Liver (tissue), 9 donors: ENCODE data around the gene ZC3H13. TPM values are rescaled to one million over a fixed set of nuclear protein-coding genes. Genes with fewer than 3 reads are reported as not detected.

Experiments
- DNase-seq: peaks from one replicate; pipeline ENCODE4 v3.0.0-alpha.2; 2017; ENCODE audit warnings: low spot score
- H3K27ac ChIP-seq, 2 donors: one replicate each; pipeline ENCODE4 v1.7.0; 2013; ENCODE audit warnings: inconsistent platforms in 2 of 2, low read length in 2 of 2, control low read depth in 1 of 2, low read depth in 1 of 2, mild to moderate bottlenecking in 1 of 2
- H3K27me3 ChIP-seq, 4 donors: one replicate each; pipeline versions ENCODE4 v1.6.1 to v1.7.0; 2013; ENCODE audit warnings: low read length in 3 of 4, inconsistent platforms in 1 of 4, mild to moderate bottlenecking in 1 of 4, moderate library complexity in 1 of 4; ENCODE audit not compliant: control insufficient read depth in 4 of 4, insufficient read depth in 4 of 4
- H3K36me3 ChIP-seq, 4 donors: one replicate each; pipeline versions ENCODE4 v1.6.1 to v1.7.0; 2013; ENCODE audit warnings: low read length in 3 of 4, mild to moderate bottlenecking in 3 of 4, low read depth in 1 of 4, moderate library complexity in 1 of 4; ENCODE audit not compliant: control insufficient read depth in 4 of 4, insufficient read depth in 3 of 4
- H3K4me1 ChIP-seq, 4 donors: one replicate each; pipeline versions ENCODE4 v1.6.1 to v1.7.0; 2013; ENCODE audit warnings: low read length in 3 of 4, mild to moderate bottlenecking in 3 of 4, moderate library complexity in 1 of 4; ENCODE audit not compliant: control insufficient read depth in 4 of 4, insufficient read depth in 4 of 4
- H3K4me3 ChIP-seq, 3 donors: one replicate each; pipeline versions ENCODE4 v1.6.1 to v1.7.0; 2013; ENCODE audit warnings: low read length in 3 of 3, control low read depth in 1 of 3, low read depth in 1 of 3, mild to moderate bottlenecking in 1 of 3
- H3K9ac ChIP-seq, 2 donors: one replicate each; pipeline ENCODE4 v1.7.0; 2013; ENCODE audit warnings: low read length in 2 of 2, mild to moderate bottlenecking in 2 of 2, moderate library complexity in 2 of 2, control low read depth in 1 of 2, low read depth in 1 of 2
- H3K9me3 ChIP-seq, 4 donors: one replicate each; pipeline versions ENCODE4 v1.6.1 to v1.7.0; 2013; ENCODE audit warnings: low read length in 3 of 4; ENCODE audit not compliant: control insufficient read depth in 4 of 4
- EGR1 ChIP-seq, 2 donors: IDR thresholded peaks; 2 replicates each; pipeline ENCODE4 v1.6.1; 2016 to 2018; ENCODE audit warnings: antibody characterized with exemption in 2 of 2, low read depth in 2 of 2
- FOXA2 ChIP-seq: IDR thresholded peaks from 2 replicates; pipeline ENCODE4 v1.6.1; 2016; ENCODE audit warnings: antibody characterized with exemption
- GABPA ChIP-seq, 2 donors: IDR thresholded peaks in 1 of 2; conservative IDR thresholded peaks in 1 of 2; 2 replicates each; pipeline ENCODE4 v1.6.1; 2016; ENCODE audit warnings: antibody characterized with exemption in 2 of 2, mild to moderate bottlenecking in 1 of 2, moderate library complexity in 1 of 2
- HNF4A ChIP-seq, 2 donors: conservative IDR thresholded peaks; 2 replicates each; pipeline ENCODE4 v1.6.1; 2016; ENCODE audit warnings: antibody characterized with exemption in 2 of 2, mild to moderate bottlenecking in 2 of 2
- JUND ChIP-seq, 2 donors: IDR thresholded peaks; 2 replicates each; pipeline ENCODE4 v1.6.1; 2016; ENCODE audit warnings: antibody characterized with exemption in 2 of 2
- NR2F2 ChIP-seq: IDR thresholded peaks from 2 replicates; pipeline ENCODE4 v1.6.1; 2016; ENCODE audit warnings: antibody characterized with exemption
- RAD21 ChIP-seq, 2 donors: IDR thresholded peaks; 2 replicates each; pipeline ENCODE4 v1.6.1; 2016; ENCODE audit warnings: antibody characterized with exemption in 2 of 2, mild to moderate bottlenecking in 2 of 2
- RXRA ChIP-seq, 2 donors: IDR thresholded peaks; 2 replicates each; pipeline ENCODE4 v1.6.1; 2017 to 2018; ENCODE audit warnings: antibody characterized with exemption in 2 of 2, mild to moderate bottlenecking in 1 of 2
- TAF1 ChIP-seq: conservative IDR thresholded peaks from 2 replicates; pipeline ENCODE4 v1.6.1; 2016; ENCODE audit warnings: antibody characterized with exemption, mild to moderate bottlenecking
- WGBS: extraction: QIAGEN DNeasy Blood & Tissue Kit; methylation state at CpG from one replicate; pipeline ENCODE4 v1.1.7; 2013; 5-methylcytosine and 5-hydroxymethylcytosine counted together
- polyA plus RNA-seq, 2 donors: library from polyadenylated mRNA; stranded (reverse) in 1 of 2; unstranded in 1 of 2; fragments of 200-250 nt in 1 of 2; fragments of >200 nt in 1 of 2; fragmentation: Nextera tagmentation in 1 of 2; extraction: Ambion mirVana in 1 of 2; gene quantifications; one replicate each; pipeline versions ENCODE4 v1.2.1 to v1.2.3, GENCODE V29; 2013 to 2015
- total RNA-seq, 2 donors: library from RNA; depleted of rRNA; stranded (reverse); fragments of >200 nt; gene quantifications; one replicate each; pipeline ENCODE4 v1.2.3, GENCODE V29; 2014
- TF ChIP-seq, protein P1 (sequence below): IDR thresholded peaks from 2 replicates; pipeline ENCODE4 v1.6.1; 2016; ENCODE audit warnings: antibody characterized with exemption
- TF ChIP-seq, protein P2 (sequence below): fragments of 150-350 bp; IDR thresholded peaks from 2 replicates; pipeline ENCODE4 v1.5.1; 2017; ENCODE audit warnings: improper control_type of control experiment, low read depth, low read length; ENCODE audit not compliant: missing input control
- TF ChIP-seq, protein P3 (sequence below): IDR thresholded peaks from 2 replicates; pipeline ENCODE4 v1.6.1; 2016; ENCODE audit warnings: antibody characterized with exemption, mild to moderate bottlenecking
- donor health status: healthy.
- donor health status: healthy.
- donor health status: healthy.
- donor health status: healthy.
- donor health status: healthy.

The ZC3H13 gene
- total and polyA plus RNA-seq, 4 donors: 10.0 to 62.1 (median 28.9) TPM

DNA sequence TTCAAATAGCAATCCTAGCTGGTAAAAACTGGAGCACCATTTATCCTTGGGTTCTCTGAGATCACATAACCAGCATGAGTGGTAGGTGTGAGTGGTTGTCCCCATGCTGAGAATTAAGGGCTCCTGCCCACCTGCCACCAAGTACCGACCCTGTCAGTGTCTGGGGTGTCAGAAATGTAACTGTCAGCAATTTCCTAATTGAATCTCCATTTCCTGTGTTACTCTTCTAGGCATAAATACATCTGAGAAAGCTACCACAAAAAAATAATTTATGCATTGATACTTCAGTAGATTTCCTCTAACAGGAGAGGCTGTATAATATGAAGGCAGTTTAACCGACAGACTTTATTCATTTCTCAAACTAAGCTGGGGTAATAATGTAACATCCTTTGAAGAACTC, 27.2 kb upstream of the ZC3H13 start:
- peaks cover 3 to 41% (median 25%) of the 10 kb centered on the region in 4 donors for H3K4me1 ChIP-seq
- WGBS: 75% methylated on average over 2 of the region's 2 CpGs
- no peak overlapping the region for H3K27ac ChIP-seq
- no peaks in the 10 kb centered on the region for H3K27me3 ChIP-seq
- H3K36me3 ChIP-seq: peaks cover 7 to 77% (median 65%) of the 10 kb centered on the region in 4 donors
- TF ChIP-seq TAF1 (no peak), FOXA2 (no peak), RAD21 (IDR thresholded peaks at IDR 0.05) (no peak), GABPA (IDR thresholded peaks at IDR 0.05 in 1 of 2, conservative IDR thresholded peaks at IDR 0.05 in 1 of 2) (no peak), JUND (IDR thresholded peaks at IDR 0.05) (no peak)
- TF ChIP-seq, protein P1, sequence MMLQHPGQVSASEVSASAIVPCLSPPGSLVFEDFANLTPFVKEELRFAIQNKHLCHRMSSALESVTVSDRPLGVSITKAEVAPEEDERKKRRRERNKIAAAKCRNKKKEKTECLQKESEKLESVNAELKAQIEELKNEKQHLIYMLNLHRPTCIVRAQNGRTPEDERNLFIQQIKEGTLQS: no peak
- TF ChIP-seq, protein P2, sequence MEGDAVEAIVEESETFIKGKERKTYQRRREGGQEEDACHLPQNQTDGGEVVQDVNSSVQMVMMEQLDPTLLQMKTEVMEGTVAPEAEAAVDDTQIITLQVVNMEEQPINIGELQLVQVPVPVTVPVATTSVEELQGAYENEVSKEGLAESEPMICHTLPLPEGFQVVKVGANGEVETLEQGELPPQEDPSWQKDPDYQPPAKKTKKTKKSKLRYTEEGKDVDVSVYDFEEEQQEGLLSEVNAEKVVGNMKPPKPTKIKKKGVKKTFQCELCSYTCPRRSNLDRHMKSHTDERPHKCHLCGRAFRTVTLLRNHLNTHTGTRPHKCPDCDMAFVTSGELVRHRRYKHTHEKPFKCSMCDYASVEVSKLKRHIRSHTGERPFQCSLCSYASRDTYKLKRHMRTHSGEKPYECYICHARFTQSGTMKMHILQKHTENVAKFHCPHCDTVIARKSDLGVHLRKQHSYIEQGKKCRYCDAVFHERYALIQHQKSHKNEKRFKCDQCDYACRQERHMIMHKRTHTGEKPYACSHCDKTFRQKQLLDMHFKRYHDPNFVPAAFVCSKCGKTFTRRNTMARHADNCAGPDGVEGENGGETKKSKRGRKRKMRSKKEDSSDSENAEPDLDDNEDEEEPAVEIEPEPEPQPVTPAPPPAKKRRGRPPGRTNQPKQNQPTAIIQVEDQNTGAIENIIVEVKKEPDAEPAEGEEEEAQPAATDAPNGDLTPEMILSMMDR: no peak
- TF ChIP-seq, protein P3, sequence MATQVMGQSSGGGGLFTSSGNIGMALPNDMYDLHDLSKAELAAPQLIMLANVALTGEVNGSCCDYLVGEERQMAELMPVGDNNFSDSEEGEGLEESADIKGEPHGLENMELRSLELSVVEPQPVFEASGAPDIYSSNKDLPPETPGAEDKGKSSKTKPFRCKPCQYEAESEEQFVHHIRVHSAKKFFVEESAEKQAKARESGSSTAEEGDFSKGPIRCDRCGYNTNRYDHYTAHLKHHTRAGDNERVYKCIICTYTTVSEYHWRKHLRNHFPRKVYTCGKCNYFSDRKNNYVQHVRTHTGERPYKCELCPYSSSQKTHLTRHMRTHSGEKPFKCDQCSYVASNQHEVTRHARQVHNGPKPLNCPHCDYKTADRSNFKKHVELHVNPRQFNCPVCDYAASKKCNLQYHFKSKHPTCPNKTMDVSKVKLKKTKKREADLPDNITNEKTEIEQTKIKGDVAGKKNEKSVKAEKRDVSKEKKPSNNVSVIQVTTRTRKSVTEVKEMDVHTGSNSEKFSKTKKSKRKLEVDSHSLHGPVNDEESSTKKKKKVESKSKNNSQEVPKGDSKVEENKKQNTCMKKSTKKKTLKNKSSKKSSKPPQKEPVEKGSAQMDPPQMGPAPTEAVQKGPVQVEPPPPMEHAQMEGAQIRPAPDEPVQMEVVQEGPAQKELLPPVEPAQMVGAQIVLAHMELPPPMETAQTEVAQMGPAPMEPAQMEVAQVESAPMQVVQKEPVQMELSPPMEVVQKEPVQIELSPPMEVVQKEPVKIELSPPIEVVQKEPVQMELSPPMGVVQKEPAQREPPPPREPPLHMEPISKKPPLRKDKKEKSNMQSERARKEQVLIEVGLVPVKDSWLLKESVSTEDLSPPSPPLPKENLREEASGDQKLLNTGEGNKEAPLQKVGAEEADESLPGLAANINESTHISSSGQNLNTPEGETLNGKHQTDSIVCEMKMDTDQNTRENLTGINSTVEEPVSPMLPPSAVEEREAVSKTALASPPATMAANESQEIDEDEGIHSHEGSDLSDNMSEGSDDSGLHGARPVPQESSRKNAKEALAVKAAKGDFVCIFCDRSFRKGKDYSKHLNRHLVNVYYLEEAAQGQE: no peak
- no peak for DNase-seq
- H3K9ac ChIP-seq: no peak overlapping the region
- no peak overlapping the region for H3K4me3 ChIP-seq
- H3K9me3 ChIP-seq: no peaks in the 10 kb centered on the region

DNA sequence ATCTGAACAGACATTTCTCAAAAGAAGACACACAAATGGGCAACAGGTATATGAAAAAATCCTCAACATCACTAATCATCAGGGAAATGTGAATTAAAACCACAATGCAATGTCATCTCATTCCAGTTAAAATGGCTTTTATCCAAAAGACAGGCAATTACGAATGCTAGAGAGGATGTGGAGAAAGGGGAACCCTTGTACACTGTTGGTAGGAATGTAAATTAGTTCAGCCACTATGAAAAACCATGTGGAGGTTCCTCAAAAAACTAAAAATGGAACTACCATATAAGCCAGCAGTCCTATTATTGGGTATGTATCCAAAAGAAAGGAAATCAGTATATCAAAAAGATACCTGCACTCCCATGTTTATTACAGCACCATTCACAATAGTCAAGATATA, 24.7 kb upstream of the ZC3H13 start:
- Histone ChIP-seq H3K4me3 (no peak overlapping the region), H3K36me3 (peaks cover 5 to 78% (median 70%) of the 10 kb centered on the region in 4 donors), H3K27ac (no peak overlapping the region), H3K27me3 (no peaks in the 10 kb centered on the region), H3K9ac (no peak overlapping the region), H3K9me3 (no peaks in the 10 kb centered on the region), H3K4me1 (peaks cover 3 to 58% (median 37%) of the 10 kb centered on the region in 4 donors)
- 24% methylated on average over 1 of the region's 1 CpG for WGBS
- no peak for TF ChIP-seq NR2F2
- no peak for TF ChIP-seq GABPA (IDR thresholded peaks at IDR 0.05 in 1 of 2, conservative IDR thresholded peaks at IDR 0.05 in 1 of 2)
- TF ChIP-seq EGR1 (IDR thresholded peaks at IDR 0.05; ENCODE audit: low read depth in 2 of 2): no peak
- no peak for DNase-seq

DNA sequence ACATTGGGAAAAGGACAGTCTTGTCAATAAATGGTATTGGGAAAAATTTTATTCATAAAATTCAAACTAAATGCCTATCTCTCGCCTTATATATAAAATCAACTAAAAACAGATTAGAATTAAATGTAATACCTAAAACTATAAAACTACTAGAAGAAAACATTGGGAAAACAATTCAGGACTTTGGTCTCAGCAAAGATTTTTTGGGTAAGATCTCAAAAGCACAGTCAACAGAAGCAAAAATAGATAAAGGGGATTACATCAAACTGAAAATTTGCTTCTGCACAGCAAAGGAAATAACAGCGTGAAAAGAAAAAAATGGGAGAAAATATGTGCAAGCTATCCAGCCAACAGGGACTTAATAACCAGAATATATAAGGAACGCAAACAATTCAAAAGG, 24.3 kb upstream of the ZC3H13 start:
- Histone ChIP-seq H3K36me3 (peaks cover 5 to 78% (median 69%) of the 10 kb centered on the region in 4 donors), H3K4me3 (no peak overlapping the region), H3K27me3 (no peaks in the 10 kb centered on the region), H3K9ac (no peak overlapping the region), H3K9me3 (no peaks in the 10 kb centered on the region), H3K27ac (peak overlapping the region; percentile 32 to 61), H3K4me1 (peaks cover 3 to 58% (median 37%) of the 10 kb centered on the region in 4 donors)
- peak in 1 of 2 donors; percentile 8 for TF ChIP-seq RXRA (IDR thresholded peaks at IDR 0.05)
- TF ChIP-seq, protein P1: no peak
- TF ChIP-seq HNF4A (conservative IDR thresholded peaks at IDR 0.05): peak; percentile 58 to 59
- no peak for DNase-seq
- WGBS: 57% methylated on average over 3 of the region's 3 CpGs
